GM19239 (cell line): ENCODE results near the gene FHIT.

Experiments used
- DNase-seq: peaks from one replicate; pipeline ENCODE4 v3.0.0; 2011; ENCODE audit warnings: low spot score; ENCODE audit not compliant: insufficient read length
- FAIRE-seq: peaks from 2 replicates; lab custom pipeline; 2011; peaks lifted over from hg19 to GRCh38; lab: Jason Lieb, UNC

FHIT gene

GRCh38 chr3:59766200-59766872 lies 1484.9 kb downstream of the FHIT start:
- no peak for FAIRE-seq
- DNase-seq: no peak

DNA sequence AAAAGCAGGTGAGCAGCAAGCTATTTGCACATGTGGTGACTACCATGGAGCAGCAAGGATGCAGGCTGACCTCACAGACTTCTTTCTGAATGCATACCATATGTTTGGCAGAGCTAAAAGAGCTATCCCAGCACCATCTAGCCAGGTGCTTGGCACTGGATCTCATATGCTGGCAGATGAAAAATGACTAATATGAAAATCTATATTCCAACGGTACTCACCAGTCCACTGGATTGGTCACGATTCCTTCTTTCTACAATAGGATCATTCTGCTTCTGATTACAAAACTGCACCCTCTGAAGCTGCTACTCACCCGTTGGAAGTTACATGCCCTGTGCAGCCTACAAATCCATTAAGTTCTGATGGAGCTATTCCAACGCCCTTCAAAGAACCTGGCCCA lies 1487.1 kb downstream of the FHIT start:
- no peak for DNase-seq
- no peak for FAIRE-seq

DNA sequence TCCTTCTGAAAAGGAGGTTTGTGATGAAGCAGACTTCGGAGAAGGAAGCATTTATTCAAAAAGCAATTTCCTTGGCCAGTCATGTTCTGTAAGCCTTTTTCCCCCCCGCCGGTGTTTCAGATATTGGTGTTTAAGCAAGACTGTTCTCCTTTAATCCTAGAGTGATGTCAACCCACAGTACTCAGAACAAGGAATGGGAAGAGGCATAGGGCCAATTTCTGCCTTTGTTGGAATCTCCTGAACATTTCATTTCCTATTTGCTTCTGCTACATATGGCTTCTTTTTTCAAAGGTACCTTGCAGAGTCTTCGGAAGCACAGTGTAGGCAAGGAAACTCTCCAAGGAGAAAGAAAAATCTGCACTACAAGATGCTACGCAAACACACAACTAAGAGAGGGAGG lies 1488.3 kb downstream of the FHIT start:
- FAIRE-seq: no peak

GRCh38 chr3:59759298-59760031 lies 1491.8 kb downstream of the FHIT start:
- FAIRE-seq: no peak
- no peak for DNase-seq

More for the DNA sequence above, 1488.3 kb downstream of the FHIT start:
- no peak for DNase-seq

- no peak for FAIRE-seq
These were observed 1492.6 kb downstream of the FHIT start for GRCh38 chr3:59758672-59759071.

GRCh38 chr3:59756934-59757333 lies 1494.3 kb downstream of the FHIT start:
- FAIRE-seq: no peak

More at GRCh38 chr3:59758672-59759071, 1492.6 kb downstream of the FHIT start:
- no peak for DNase-seq

GRCh38 chr3:59754456-59755129 lies 1496.7 kb downstream of the FHIT start:
- FAIRE-seq (no peak), DNase-seq (no peak)

More at GRCh38 chr3:59756934-59757333, 1494.3 kb downstream of the FHIT start:
- no peak for DNase-seq

DNA sequence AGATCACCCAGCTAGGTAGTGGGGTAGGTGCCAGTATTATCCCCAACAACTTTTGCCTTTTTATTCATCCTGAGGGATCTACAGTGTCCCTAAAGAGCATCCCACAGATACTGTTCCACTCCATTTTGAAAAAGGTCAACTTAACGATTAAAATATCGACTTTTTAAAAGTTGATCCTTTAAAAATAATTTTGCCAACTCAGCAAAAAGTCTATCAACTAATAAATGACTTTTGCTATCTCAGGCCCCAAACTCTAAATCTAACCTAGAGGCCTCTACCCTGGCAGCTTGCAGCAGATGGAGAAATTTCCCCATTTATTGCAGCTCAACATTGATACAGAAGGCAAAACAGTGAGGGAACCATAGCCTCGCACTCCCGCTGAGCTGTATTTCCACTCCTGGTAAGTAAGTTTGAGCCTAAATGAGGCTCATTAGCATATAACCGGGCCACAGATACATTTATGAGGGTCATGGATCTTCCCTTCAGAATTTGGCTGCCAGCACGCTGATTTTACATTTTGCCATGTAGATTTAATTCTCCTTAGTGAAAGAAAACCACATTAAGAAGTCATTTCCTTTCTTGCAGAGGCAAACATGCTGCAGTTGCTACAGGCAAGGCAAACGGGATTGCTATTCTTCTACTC lies 1497.3 kb downstream of the FHIT start:
- DNase-seq: no peak
- FAIRE-seq: no peak

DNA sequence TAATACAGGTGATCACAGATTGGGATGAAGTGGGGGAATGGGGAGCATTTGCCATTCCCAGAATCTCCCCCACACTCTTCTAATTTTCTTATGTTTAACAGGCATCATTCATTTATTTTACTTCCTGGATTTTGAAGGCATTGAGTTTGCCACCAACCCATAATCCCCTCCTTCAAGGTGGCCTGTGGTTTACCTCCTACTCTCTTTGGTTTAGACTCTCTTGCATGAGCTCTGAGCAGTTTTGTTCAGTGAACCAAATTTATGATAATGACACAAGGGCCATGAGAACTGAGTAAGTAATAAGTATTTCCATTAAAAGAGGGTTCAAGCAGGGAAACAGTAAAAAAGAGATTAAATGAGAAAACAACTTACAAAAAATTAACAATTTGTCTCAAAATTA lies 1498.3 kb downstream of the FHIT start:
- FAIRE-seq (no peak), DNase-seq (no peak)

- no peak for DNase-seq
- FAIRE-seq: no peak
These were observed 1499.6 kb downstream of the FHIT start for GRCh38 chr3:59751606-59752005.

DNA sequence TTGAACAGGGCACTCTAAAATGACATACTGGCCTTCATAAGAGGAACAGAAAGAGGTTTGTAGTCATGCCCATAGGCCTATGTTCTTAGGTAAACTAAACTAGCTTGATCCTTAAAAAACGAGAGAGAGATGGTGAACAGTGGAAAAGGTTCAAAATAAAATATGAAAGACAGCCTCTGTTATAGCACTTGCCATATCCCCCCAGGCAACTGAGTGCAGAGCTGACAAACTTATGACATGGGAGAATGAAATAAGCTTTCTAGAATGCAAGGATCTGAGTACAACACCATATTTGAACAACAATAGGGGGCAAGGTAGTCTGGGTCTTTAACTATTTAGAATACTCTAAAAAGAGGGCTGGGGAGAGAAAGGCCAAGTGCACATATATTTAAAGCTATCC lies 1500.9 kb downstream of the FHIT start:
- FAIRE-seq: no peak
- no peak for DNase-seq

- no peak for FAIRE-seq
These were observed 1502.0 kb downstream of the FHIT start for GRCh38 chr3:59749291-59749690.

GRCh38 chr3:59746585-59746984 lies 1504.7 kb downstream of the FHIT start:
- no peak for FAIRE-seq
- no peak for DNase-seq

More at GRCh38 chr3:59749291-59749690, 1502.0 kb downstream of the FHIT start:
- DNase-seq: no peak

DNA sequence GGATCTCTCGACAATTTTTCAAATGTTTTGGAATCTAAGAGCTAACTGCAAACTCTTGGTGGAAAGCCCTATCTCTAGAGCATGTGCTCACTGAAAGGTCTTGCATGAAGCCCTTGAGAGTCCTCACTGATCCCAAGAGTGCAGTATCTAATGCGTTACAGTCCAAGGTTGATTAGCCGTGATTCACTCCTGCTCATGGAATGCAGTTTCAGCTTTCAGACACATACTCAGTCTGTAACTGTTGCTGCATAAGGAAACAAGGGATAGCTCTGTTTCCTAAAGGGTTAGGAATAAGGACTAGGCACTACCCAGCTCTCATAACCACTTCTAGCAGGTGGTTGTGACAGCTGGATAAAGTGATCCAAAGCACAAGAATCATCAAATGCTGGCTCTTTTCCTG lies 1514.0 kb downstream of the FHIT start:
- FAIRE-seq: no peak
- no peak for DNase-seq

- DNase-seq (no peak), FAIRE-seq (no peak)
These were observed 1517.2 kb downstream of the FHIT start for GRCh38 chr3:59734061-59734460.

GRCh38 chr3:59733041-59733809 lies 1518.0 kb downstream of the FHIT start:
- no peak for DNase-seq
- FAIRE-seq: no peak

DNA sequence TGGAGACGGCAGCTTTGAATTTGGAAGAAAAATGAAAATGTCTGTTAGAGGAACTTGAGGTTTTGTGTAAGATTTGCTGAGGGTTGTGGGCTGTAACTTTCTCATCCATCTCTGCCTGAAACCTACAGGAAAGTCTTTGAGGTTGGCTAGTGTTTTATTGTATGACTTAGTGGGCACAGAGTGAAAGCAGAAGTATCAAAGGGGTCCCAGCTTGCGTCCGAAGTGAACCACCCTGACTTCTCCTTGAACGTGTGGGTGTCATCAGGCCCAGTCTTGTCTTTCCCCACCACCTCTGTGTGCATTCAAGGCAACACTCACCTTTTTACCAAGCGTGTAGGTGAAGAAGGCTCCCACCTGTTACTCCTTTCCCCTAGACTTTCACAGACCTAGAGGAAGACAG lies 1519.3 kb downstream of the FHIT start:
- no peak for FAIRE-seq
- DNase-seq: no peak

GRCh38 chr3:59730591-59730990 lies 1520.7 kb downstream of the FHIT start:
- DNase-seq: no peak
- no peak for FAIRE-seq

DNA sequence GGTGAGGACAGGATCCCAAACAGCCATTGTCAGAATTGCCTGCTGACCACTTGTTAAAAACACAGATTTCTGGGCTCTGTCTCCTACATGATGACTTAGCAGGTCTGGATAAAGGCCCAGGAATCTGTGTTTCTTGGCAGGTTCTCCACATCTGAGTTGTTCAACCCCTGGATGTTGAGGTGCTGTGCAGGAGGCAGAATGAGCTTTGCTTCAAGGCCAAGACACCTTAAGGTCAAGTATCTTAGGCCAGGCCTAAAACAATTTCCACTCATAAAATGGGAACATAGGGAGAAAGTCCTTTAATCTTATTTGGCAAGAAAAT lies 1522.7 kb downstream of the FHIT start:
- DNase-seq (no peak), FAIRE-seq (no peak)

DNA sequence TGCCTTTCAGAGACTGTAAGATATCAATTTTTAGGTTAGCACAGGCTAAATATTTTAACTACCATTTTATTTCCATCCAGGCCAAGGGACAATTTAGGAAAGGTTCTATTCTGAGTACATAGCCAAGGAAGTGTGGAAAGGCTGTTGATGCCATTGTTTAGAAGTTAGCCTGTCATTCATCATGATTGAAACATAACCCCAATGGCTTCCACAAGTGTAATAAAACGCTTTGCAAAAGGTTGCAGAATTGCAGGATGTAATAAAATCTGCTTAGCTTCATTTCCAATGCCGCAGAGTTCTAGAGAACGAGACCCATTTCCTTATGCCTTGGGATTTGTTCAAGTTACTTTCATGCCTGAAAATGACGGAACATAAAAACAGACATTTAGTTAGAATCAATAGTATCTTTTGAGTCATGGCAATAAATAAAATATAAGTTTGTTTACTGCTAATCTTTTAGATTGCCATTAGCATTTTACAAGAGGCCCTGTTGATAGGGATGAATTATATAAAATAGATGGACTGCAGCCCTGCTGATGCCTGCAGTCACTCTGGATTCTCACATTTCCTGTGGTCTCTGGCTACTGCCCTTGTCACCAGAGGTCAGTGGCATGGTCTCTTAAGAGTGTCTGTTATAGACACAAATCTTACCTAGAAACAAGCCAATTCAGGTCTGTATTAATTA lies 1523.2 kb downstream of the FHIT start:
- no peak for FAIRE-seq

More for the DNA sequence above, 1523.2 kb downstream of the FHIT start:
- no peak for DNase-seq
